OCI-LY1 (cell line): Measurements from ENCODE around the gene ST6GAL1.

Source experiments
- H2AFZ ChIP-seq: fragments of 200-600 bp; sonication (generic), shearing (Covaris generic); 2 replicates; pipeline ENCODE4 v1.6.0; 2014; ENCODE audit warnings: antibody characterized with exemption, mild to moderate bottlenecking, low read length
- H3F3A ChIP-seq: fragments of 200-600 bp; sonication (generic), shearing (Covaris generic); 2 replicates; pipeline ENCODE4 v1.6.0; 2014; ENCODE audit warnings: mild to moderate bottlenecking, antibody characterized with exemption, low read length, moderate library complexity; ENCODE audit not compliant: insufficient read depth
- H3K27ac ChIP-seq: fragments of 200-600 bp; sonication (generic); 2 replicates; pipeline ENCODE4 v1.5.1; 2014; ENCODE audit warnings: low read length, mixed run types, mild to moderate bottlenecking, low read depth; ENCODE audit not compliant: poor library complexity, severe bottlenecking
- H3K27me3 ChIP-seq: fragments of 200-600 bp; sonication (generic); 2 replicates; pipeline ENCODE4 v1.6.0; 2014; ENCODE audit warnings: antibody characterized with exemption, mild to moderate bottlenecking, low read length, moderate library complexity; ENCODE audit not compliant: insufficient read depth
- H3K36me3 ChIP-seq: fragments of 200-600 bp; sonication (generic); 2 replicates; pipeline ENCODE4 v1.6.1; 2014; ENCODE audit warnings: mild to moderate bottlenecking, antibody characterized with exemption, low read length, moderate library complexity, mixed read lengths; ENCODE audit not compliant: insufficient read depth
- H3K4me1 ChIP-seq: fragments of 200-600 bp; sonication (generic); 2 replicates; pipeline ENCODE4 v1.5.1; 2014; ENCODE audit warnings: mild to moderate bottlenecking, low read length, moderate library complexity; ENCODE audit not compliant: insufficient read depth, severe bottlenecking
- H3K4me2 ChIP-seq: fragments of 200-600 bp; sonication (generic), shearing (Covaris generic); 2 replicates; pipeline ENCODE4 v1.6.1; 2014; ENCODE audit warnings: low read length
- H3K4me3 ChIP-seq: fragments of 200-600 bp; sonication (generic); 2 replicates; pipeline ENCODE4 v1.5.1; 2014; ENCODE audit warnings: low read length, low read depth, mild to moderate bottlenecking, mixed read lengths; ENCODE audit not compliant: poor library complexity, severe bottlenecking
- H3K79me2 ChIP-seq: fragments of 200-600 bp; shearing (Covaris generic); 2 replicates; pipeline ENCODE4 v1.6.1; 2016; ENCODE audit warnings: mixed run types, low read length, mixed read lengths; ENCODE audit not compliant: insufficient read depth
- H3K9ac ChIP-seq: fragments of 200-600 bp; sonication (generic), shearing (Covaris generic); 2 replicates; pipeline ENCODE4 v1.6.1; 2014; ENCODE audit warnings: mild to moderate bottlenecking, low read length, mixed read lengths
- H3K9me2 ChIP-seq: fragments of 200-600 bp; sonication (generic), shearing (Covaris generic); 2 replicates; pipeline ENCODE4 v1.6.1; 2014; ENCODE audit warnings: low read depth, mild to moderate bottlenecking, low read length, mixed read lengths
- H3K9me3 ChIP-seq: fragments of 200-600 bp; shearing (Covaris generic); 2 replicates; pipeline ENCODE4 v1.6.1; 2014; ENCODE audit warnings: low read length, mixed read lengths
- H4K20me1 ChIP-seq: fragments of 200-600 bp; sonication (generic), shearing (Covaris generic); 2 replicates; pipeline ENCODE4 v1.6.0; 2016; ENCODE audit warnings: mild to moderate bottlenecking, low read length; ENCODE audit not compliant: insufficient read depth
- EZH2 ChIP-seq: fragments of 200-600 bp; sonication (generic), shearing (Covaris generic); IDR thresholded peaks from 2 replicates; pipeline ENCODE4 v1.8.0; 2017; ENCODE audit warnings: borderline replicate concordance, mixed run types, mild to moderate bottlenecking, antibody characterized with exemption, low read length, moderate library complexity, mixed read lengths
- TF ChIP-seq, protein P1 (sequence below): fragments of 200-600 bp; sonication (generic), shearing (Covaris generic); IDR thresholded peaks from 2 replicates; pipeline ENCODE4 v1.5.1; 2017; ENCODE audit warnings: mild to moderate bottlenecking, antibody characterized with exemption, low read length, moderate library complexity, mixed read lengths

The ST6GAL1 gene

GRCh38 chr3:186895406-186895805 is 34.9 kb upstream of the ST6GAL1 start:
- H2AFZ ChIP-seq, result no peak overlapping the region
- no peaks in the 10 kb centered on the region for H3K27me3 ChIP-seq
- H3K36me3 ChIP-seq, result no peaks in the 10 kb centered on the region; the same call in 1 of the 2 replicates
- H3K27ac ChIP-seq, result no peak overlapping the region
- H3K4me2 ChIP-seq, result no peak overlapping the region
- H3F3A ChIP-seq, result no peaks in the 10 kb centered on the region
- H3K9me2 ChIP-seq, result no peaks in the 10 kb centered on the region
- no peaks in the 10 kb centered on the region for H3K79me2 ChIP-seq
- H4K20me1 ChIP-seq, result no peaks in the 10 kb centered on the region
- no peaks in the 10 kb centered on the region for H3K4me1 ChIP-seq
- H3K9me3 ChIP-seq, result no peaks in the 10 kb centered on the region
- no peak overlapping the region for H3K4me3 ChIP-seq
- no peak for TF ChIP-seq EZH2
- TF ChIP-seq, protein P1, sequence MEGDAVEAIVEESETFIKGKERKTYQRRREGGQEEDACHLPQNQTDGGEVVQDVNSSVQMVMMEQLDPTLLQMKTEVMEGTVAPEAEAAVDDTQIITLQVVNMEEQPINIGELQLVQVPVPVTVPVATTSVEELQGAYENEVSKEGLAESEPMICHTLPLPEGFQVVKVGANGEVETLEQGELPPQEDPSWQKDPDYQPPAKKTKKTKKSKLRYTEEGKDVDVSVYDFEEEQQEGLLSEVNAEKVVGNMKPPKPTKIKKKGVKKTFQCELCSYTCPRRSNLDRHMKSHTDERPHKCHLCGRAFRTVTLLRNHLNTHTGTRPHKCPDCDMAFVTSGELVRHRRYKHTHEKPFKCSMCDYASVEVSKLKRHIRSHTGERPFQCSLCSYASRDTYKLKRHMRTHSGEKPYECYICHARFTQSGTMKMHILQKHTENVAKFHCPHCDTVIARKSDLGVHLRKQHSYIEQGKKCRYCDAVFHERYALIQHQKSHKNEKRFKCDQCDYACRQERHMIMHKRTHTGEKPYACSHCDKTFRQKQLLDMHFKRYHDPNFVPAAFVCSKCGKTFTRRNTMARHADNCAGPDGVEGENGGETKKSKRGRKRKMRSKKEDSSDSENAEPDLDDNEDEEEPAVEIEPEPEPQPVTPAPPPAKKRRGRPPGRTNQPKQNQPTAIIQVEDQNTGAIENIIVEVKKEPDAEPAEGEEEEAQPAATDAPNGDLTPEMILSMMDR, result no peak
- H3K9ac ChIP-seq, result no peak overlapping the region

- Histone ChIP-seq H3K27ac (no peak overlapping the region), H4K20me1 (no peaks in the 10 kb centered on the region), H3K9me3 (no peaks in the 10 kb centered on the region), H3K4me3 (no peak overlapping the region), H3K9ac (no peak overlapping the region), H3K36me3 (no peaks in the 10 kb centered on the region; the same call in 1 of the 2 replicates), H3K27me3 (no peaks in the 10 kb centered on the region), H3K4me1 (no peaks in the 10 kb centered on the region), H3K4me2 (no peak overlapping the region), H2AFZ (no peak overlapping the region), H3F3A (no peaks in the 10 kb centered on the region), H3K79me2 (no peaks in the 10 kb centered on the region), H3K9me2 (no peaks in the 10 kb centered on the region)
- no peak for TF ChIP-seq EZH2
- TF ChIP-seq, protein P1, result no peak
Observed at GRCh38 chr3:186896006-186896405, 34.3 kb upstream of the ST6GAL1 start.

- no peaks in the 10 kb centered on the region for H3K27me3 ChIP-seq
- no peaks in the 10 kb centered on the region for H4K20me1 ChIP-seq
- TF ChIP-seq EZH2, result no peak
- no peaks in the 10 kb centered on the region for H3K4me1 ChIP-seq
- H3F3A ChIP-seq, result no peaks in the 10 kb centered on the region
- H3K9ac ChIP-seq, result no peak overlapping the region
- no peaks in the 10 kb centered on the region; the same call in 1 of the 2 replicates for H3K36me3 ChIP-seq
- no peaks in the 10 kb centered on the region for H3K79me2 ChIP-seq
- no peak overlapping the region for H3K27ac ChIP-seq
- no peak overlapping the region for H3K4me3 ChIP-seq
- no peaks in the 10 kb centered on the region for H3K9me2 ChIP-seq
- H3K9me3 ChIP-seq, result no peaks in the 10 kb centered on the region
- no peak overlapping the region for H3K4me2 ChIP-seq
- no peak overlapping the region for H2AFZ ChIP-seq
Observed at GRCh38 chr3:186896875-186897274, 33.5 kb upstream of the ST6GAL1 start.

DNA sequence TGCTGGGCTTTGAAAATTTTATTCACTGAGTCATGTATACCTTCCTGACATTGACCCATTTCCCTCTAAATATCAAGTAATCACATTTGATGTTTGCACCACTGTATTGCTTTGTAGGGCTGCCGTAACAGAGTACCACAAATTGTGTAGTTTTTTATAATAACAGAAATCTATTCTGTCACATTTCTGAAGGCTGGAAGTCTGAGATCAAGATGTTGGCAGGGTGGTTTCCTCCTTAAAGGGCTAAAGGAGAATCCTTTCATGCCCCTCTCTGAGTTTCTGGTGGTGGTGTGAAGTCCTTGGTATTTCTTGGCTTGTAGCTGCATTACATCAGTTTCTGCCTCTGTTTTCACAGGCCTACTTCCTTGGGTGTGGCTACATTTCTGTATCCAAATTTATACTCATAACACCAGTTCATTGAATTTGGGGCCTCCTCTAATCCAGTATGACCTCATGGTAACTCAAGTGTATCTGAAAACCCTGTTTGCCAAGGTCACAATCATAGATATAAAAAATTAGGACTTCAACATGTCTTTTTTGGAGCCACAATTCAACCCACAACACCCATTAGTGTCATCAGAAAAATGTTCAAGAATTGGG is 29.1 kb upstream of the ST6GAL1 start:
- Histone ChIP-seq H3K9me3 (no peaks in the 10 kb centered on the region), H3K36me3 (no peaks in the 10 kb centered on the region; the same call in 1 of the 2 replicates), H4K20me1 (no peaks in the 10 kb centered on the region), H3K27me3 (no peaks in the 10 kb centered on the region), H3K9ac (no peak overlapping the region), H3K9me2 (no peaks in the 10 kb centered on the region), H3K4me3 (no peak overlapping the region), H3F3A (no peaks in the 10 kb centered on the region), H3K79me2 (no peaks in the 10 kb centered on the region), H2AFZ (no peak overlapping the region), H3K4me2 (no peak overlapping the region), H3K4me1 (no peaks in the 10 kb centered on the region), H3K27ac (no peak overlapping the region)
- TF ChIP-seq, protein P1, result no peak
- no peak for TF ChIP-seq EZH2
